Measurements from ENCODE around the gene SYT2. TPM values are rescaled to one million over a fixed set of nuclear protein-coding genes. Genes with fewer than 3 reads are reported as not detected.

SYT2 gene
- total RNA-seq, 1 donor from 2014 or later, result 3.1 TPM

DNA sequence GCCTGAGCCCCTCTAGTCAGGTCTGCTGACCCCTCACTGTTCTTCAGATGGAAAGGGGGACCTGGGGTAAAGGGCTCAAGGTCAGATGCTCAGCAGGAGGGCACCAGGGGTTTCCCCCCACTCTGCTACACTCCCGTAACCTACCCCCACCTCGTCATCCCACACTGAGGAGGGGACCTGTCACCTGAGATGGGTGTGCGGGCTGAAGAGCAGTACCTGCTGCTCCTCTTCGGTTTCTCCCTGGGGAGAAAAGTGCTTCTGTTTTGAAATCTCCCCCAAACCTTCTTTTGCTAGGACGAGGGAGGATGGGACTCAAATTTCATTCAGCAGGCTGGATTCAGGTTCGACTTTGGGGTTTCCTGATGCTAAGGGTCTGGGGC is 65.2 kb downstream of the SYT2 start:
- Mint-ChIP-seq H3K27me3 (ENCODE audit: low read depth) (peaks cover 96% of the 10 kb centered on the region), H3K36me3 (no peaks in the 10 kb centered on the region), H3K27ac (no peak overlapping the region), H3K4me3 (peak overlapping the region; percentile 71), H3K9me3 (no peaks in the 10 kb centered on the region), H3K4me1 (peaks cover 21% of the 10 kb centered on the region)
- TF ChIP-seq, protein P1, sequence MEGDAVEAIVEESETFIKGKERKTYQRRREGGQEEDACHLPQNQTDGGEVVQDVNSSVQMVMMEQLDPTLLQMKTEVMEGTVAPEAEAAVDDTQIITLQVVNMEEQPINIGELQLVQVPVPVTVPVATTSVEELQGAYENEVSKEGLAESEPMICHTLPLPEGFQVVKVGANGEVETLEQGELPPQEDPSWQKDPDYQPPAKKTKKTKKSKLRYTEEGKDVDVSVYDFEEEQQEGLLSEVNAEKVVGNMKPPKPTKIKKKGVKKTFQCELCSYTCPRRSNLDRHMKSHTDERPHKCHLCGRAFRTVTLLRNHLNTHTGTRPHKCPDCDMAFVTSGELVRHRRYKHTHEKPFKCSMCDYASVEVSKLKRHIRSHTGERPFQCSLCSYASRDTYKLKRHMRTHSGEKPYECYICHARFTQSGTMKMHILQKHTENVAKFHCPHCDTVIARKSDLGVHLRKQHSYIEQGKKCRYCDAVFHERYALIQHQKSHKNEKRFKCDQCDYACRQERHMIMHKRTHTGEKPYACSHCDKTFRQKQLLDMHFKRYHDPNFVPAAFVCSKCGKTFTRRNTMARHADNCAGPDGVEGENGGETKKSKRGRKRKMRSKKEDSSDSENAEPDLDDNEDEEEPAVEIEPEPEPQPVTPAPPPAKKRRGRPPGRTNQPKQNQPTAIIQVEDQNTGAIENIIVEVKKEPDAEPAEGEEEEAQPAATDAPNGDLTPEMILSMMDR (IDR thresholded peaks at IDR 0.05; ENCODE audit: unreplicated experiment), result no peak
- no peak for DNase-seq (ENCODE audit: low spot score in 2 of 2, unreplicated experiment in 2 of 2)

DNA sequence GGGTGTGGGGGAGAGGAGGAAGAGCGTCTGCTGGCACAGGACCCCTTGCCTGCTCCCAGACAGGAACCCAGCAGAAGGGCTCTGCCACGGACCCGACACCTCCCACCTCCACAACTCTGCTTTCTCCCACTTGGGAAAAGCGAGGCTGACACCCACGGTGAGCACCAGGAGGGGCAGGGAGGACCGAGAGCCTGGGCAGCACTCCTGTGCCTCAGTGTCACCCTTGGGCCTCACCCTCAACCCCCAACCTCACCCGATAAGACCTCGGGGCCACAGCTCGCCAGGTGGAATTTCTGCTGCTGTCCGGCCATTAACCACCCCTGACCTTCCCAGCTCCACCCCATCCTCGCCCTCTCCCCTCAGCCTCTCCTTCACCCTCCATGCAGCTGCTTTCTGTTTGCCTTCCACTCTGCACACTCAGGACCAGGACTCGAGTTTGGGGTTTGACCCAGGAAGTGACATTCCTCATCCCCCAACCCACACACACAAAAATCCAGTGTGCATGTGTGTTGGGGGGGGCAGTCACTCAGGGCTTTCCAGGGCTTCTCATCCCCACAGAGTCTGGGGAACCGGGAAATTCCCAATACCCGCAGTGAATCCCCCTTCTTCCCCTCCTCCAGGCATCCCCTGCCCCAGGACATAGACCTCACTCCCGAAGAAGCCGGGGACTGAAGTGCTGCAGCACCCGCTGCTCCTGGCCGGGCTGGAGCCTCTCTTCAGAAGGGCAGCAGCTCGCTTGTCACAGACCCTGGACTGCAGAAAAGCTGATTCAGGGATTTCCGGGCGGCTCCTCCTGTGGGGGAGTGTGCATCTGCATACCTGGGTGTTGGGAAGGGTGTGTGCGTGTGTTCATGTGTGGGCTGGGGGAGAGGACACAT is 65.8 kb downstream of the SYT2 start:
- no peaks in the 10 kb centered on the region for H3K36me3 Mint-ChIP-seq
- H3K27me3 Mint-ChIP-seq (ENCODE audit: low read depth), result peaks cover 97% of the 10 kb centered on the region
- peak overlapping the region; percentile 39 for H3K27ac Mint-ChIP-seq
- no peak for DNase-seq (ENCODE audit: low spot score in 2 of 2, unreplicated experiment in 2 of 2)
- peaks cover 21% of the 10 kb centered on the region for H3K4me1 Mint-ChIP-seq
- H3K9me3 Mint-ChIP-seq, result no peaks in the 10 kb centered on the region
- peak overlapping the region; percentile 71 for H3K4me3 Mint-ChIP-seq
- TF ChIP-seq, protein P1 (IDR thresholded peaks at IDR 0.05; ENCODE audit: unreplicated experiment), result no peak

DNA sequence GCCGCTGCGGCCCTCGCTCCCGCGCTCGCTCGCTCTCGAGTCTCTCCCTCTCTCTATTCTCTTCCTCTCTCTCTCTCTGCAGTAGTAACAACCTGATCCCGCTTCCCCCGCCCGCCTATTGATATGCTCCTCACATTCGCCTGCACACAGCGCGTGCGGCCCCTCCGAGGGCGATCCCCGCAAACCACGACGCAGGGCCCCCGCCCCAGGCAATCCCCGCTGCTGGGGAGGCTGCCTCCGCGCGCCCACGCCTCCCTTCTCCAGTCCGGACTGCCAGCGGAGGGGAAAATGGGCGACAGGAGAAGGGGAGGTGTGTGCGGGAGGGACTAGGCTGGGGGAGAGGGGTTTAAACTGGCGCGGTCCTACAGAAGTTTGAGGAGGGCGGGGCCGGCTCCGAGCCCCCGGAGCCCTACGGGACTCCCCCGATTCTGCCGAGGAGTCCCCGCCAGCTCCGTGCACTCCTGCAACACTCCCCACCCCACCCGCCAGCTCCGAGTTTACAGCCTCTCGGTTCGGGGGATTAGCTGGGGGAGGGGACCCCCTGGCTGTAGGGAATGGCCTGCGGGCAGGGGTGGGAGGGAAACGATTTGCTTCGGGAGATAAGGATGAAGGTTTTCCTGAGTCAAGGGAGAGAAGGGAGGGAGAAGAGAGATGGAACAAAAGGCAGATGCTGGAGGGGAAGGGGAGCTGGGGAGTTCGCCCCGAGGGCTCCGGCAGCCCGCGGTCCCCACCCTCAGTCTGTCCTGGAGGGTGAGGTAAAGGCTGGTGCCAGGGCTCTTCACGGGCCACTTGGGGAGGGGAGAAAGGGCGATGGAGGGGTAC is 66.6 kb downstream of the SYT2 start:
- Mint-ChIP-seq H3K27me3 (ENCODE audit: low read depth) (peaks cover 97% of the 10 kb centered on the region), H3K4me1 (peaks cover 21% of the 10 kb centered on the region), H3K27ac (no peak overlapping the region), H3K36me3 (no peaks in the 10 kb centered on the region), H3K4me3 (peak overlapping the region; percentile 71), H3K9me3 (no peaks in the 10 kb centered on the region)
- DNase-seq (ENCODE audit: low spot score in 2 of 2, unreplicated experiment in 2 of 2), result peak; percentile 38 to 63
- TF ChIP-seq, protein P1 (IDR thresholded peaks at IDR 0.05; ENCODE audit: unreplicated experiment), result no peak

DNA sequence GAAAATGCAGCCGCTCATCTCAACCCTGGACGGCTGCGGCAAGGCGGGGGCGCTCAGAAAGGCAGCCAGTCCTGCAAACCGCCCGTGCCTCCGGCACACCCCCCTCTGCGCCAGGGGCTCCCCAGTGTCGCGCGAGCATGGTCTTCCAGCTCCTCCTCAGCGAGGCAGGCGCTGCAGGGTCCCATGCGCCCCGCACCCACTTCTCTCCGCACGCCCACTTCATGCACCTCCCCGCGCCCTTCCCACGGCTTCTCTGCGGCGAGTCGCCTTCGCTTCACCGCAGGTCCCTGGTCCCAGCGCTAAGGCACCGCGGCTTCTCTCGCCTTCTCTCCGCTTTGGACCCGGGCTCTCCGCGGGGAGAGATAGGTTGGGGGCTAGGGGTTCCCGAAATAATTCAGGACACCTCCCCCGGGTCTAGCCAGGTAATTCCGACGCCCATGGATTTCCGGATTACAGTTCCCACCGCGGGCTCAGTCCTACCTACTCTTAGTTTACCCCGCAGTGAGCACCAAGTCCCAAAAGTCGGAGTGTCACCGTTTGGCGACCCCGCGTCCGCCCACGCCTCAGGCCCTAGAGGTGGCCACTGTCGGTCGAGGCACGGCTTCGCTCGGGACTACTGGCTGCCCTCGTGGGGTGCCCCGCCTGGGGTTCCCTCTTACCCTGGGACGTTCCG is 67.5 kb downstream of the SYT2 start:
- no peak for DNase-seq (ENCODE audit: low spot score in 2 of 2, unreplicated experiment in 2 of 2)
- TF ChIP-seq, protein P1 (IDR thresholded peaks at IDR 0.05; ENCODE audit: unreplicated experiment), result no peak
- H3K4me3 Mint-ChIP-seq, result peak overlapping the region; percentile 71
- no peak overlapping the region for H3K27ac Mint-ChIP-seq
- peaks cover 97% of the 10 kb centered on the region for H3K27me3 Mint-ChIP-seq (ENCODE audit: low read depth)
- no peaks in the 10 kb centered on the region for H3K9me3 Mint-ChIP-seq
- peaks cover 28% of the 10 kb centered on the region for H3K4me1 Mint-ChIP-seq
- H3K36me3 Mint-ChIP-seq, result no peaks in the 10 kb centered on the region

DNA sequence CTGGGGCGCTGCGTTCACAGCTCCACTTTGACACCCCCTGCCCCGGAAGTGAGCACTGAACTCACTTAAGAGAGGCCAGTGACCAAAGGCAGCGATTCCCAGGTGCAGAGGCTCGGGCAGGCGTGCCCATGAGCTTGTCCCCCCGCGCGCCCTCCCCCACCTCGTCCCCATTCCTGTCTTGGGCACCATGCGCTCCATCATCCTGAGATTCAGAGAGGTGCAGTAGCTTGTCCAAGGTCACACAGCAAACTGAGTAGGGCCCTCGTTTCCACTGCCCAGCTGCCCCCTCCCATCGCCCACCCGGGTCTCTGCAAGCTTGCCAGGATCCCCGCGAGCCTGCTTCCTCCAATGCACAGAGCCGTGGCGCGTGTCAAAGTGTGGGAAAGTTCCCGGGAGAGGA is 68.0 kb downstream of the SYT2 start:
- peaks cover 28% of the 10 kb centered on the region for H3K4me1 Mint-ChIP-seq
- no peak overlapping the region for H3K27ac Mint-ChIP-seq
- peaks cover 96% of the 10 kb centered on the region for H3K27me3 Mint-ChIP-seq (ENCODE audit: low read depth)
- TF ChIP-seq, protein P1 (IDR thresholded peaks at IDR 0.05; ENCODE audit: unreplicated experiment), result no peak
- H3K9me3 Mint-ChIP-seq, result no peaks in the 10 kb centered on the region
- peak overlapping the region; percentile 71 for H3K4me3 Mint-ChIP-seq
- DNase-seq (ENCODE audit: low spot score in 2 of 2, unreplicated experiment in 2 of 2), result no peak
- no peaks in the 10 kb centered on the region for H3K36me3 Mint-ChIP-seq
